DOHH2 (cell line): ENCODE measurements around the gene HSPA9.

Experiments
- H3F3A ChIP-seq: fragments of 200-600 bp; sonication (generic), shearing (Covaris generic); 2 replicates; pipeline ENCODE4 v1.6.0; 2016; ENCODE audit warnings: antibody characterized with exemption, mild to moderate bottlenecking; ENCODE audit not compliant: control insufficient read depth, insufficient read depth
- H3K27ac ChIP-seq: fragments of 200-600 bp; sonication (generic); 2 replicates; pipeline ENCODE4 v1.5.1; 2014; ENCODE audit warnings: low read depth, mild to moderate bottlenecking, low read length, moderate library complexity
- H3K27me3 ChIP-seq: fragments of 200-600 bp; sonication (generic); 2 replicates; pipeline ENCODE4 v1.6.1; 2014; ENCODE audit warnings: mild to moderate bottlenecking, low read length, mixed read lengths; ENCODE audit not compliant: control insufficient read depth
- H3K36me3 ChIP-seq: fragments of 200-600 bp; sonication (generic); 2 replicates; pipeline ENCODE4 v1.6.1; 2014; ENCODE audit warnings: mild to moderate bottlenecking, low read length, moderate library complexity, mixed read lengths; ENCODE audit not compliant: control insufficient read depth
- H3K4me1 ChIP-seq: fragments of 200-600 bp; sonication (generic); 2 replicates; pipeline ENCODE4 v1.6.1; 2014; ENCODE audit warnings: mild to moderate bottlenecking, low read length, mixed read lengths; ENCODE audit not compliant: control insufficient read depth
- H3K4me2 ChIP-seq: fragments of 200-600 bp; sonication (generic); 2 replicates; pipeline ENCODE4 v1.6.0; 2014; ENCODE audit warnings: mild to moderate bottlenecking, low read length, moderate library complexity
- H3K4me3 ChIP-seq: fragments of 200-600 bp; sonication (generic); 2 replicates; pipeline ENCODE4 v1.5.1; 2014; ENCODE audit warnings: mild to moderate bottlenecking, low read length, mixed read lengths
- H3K79me2 ChIP-seq: fragments of 200-600 bp; sonication (generic); 2 replicates; pipeline ENCODE4 v1.6.1; 2014; ENCODE audit warnings: mild to moderate bottlenecking, low read length, mixed read lengths; ENCODE audit not compliant: control insufficient read depth
- H3K9me2 ChIP-seq: fragments of 200-600 bp; sonication (generic); replicated peaks from 2 replicates; pipeline ENCODE4 v1.6.1; 2014; ENCODE audit warnings: mild to moderate bottlenecking, low read length, mixed read lengths; ENCODE audit not compliant: control insufficient read depth
- H3K9me3 ChIP-seq: fragments of 200-600 bp; sonication (generic); 2 replicates; pipeline ENCODE4 v1.6.1; 2014; ENCODE audit warnings: antibody characterized with exemption, low read length, mixed read lengths; ENCODE audit not compliant: control insufficient read depth, insufficient read depth
- H4K20me1 ChIP-seq: fragments of 200-600 bp; sonication (generic); 2 replicates; pipeline ENCODE4 v1.6.0; 2014; ENCODE audit warnings: low read depth, mild to moderate bottlenecking, antibody characterized with exemption, low read length, moderate library complexity; ENCODE audit not compliant: control insufficient read depth, insufficient read depth
- CTCF ChIP-seq: fragments of 200-600 bp; sonication (generic); IDR thresholded peaks from one replicate; pipeline ENCODE4 v1.5.1; 2014; ENCODE audit warnings: antibody characterized with exemption, mild to moderate bottlenecking, low read depth, low read length; ENCODE audit not compliant: poor library complexity, severe bottlenecking
- EZH2phosphoT487 ChIP-seq: fragments of 200-600 bp; sonication (generic); IDR thresholded peaks from 2 replicates; pipeline ENCODE4 v1.6.1; 2017; ENCODE audit warnings: borderline replicate concordance, mild to moderate bottlenecking, antibody characterized with exemption, low read length, moderate library complexity, mixed read lengths

Gene HSPA9

GRCh38 chr5:138552657-138553056 lies 22.5 kb downstream of the HSPA9 start:
- Histone ChIP-seq H4K20me1 (0 out of 2 replicates have a peak, but pooled peaks cover 3% of the 10 kb centered on the region), H3K9me3 (no peaks in the 10 kb centered on the region), H3K4me2 (no peak overlapping the region), H3K79me2 (peaks cover 25% of the 10 kb centered on the region), H3K9me2 (no peaks in the 10 kb centered on the region), H3K4me3 (no peak overlapping the region), H3K27ac (no peak overlapping the region), H3K4me1 (peaks cover 9% of the 10 kb centered on the region), H3F3A (peaks cover 58% of the 10 kb centered on the region), H3K36me3 (peaks cover 43% of the 10 kb centered on the region), H3K27me3 (no peaks in the 10 kb centered on the region)
- TF ChIP-seq CTCF, result no peak
- TF ChIP-seq EZH2phosphoT487, result no peak

GRCh38 chr5:138549414-138549813 lies 25.8 kb downstream of the HSPA9 start:
- Histone ChIP-seq H3K4me2 (no peak overlapping the region), H4K20me1 (peaks cover 3% of the 10 kb centered on the region; the same call in 1 of the 2 replicates), H3K4me1 (peaks cover 21% of the 10 kb centered on the region), H3K27ac (no peak overlapping the region), H3K4me3 (no peak overlapping the region), H3F3A (peaks cover 30% of the 10 kb centered on the region), H3K9me2 (no peaks in the 10 kb centered on the region), H3K9me3 (no peaks in the 10 kb centered on the region), H3K79me2 (peaks cover 57% of the 10 kb centered on the region), H3K27me3 (no peaks in the 10 kb centered on the region), H3K36me3 (peaks cover 26% of the 10 kb centered on the region)
- TF ChIP-seq EZH2phosphoT487 (no peak), CTCF (no peak)

GRCh38 chr5:138545919-138546562 lies 29.2 kb downstream of the HSPA9 start:
- H3K4me3 ChIP-seq, result no peak overlapping the region
- no peak overlapping the region for H3K27ac ChIP-seq
- peaks cover 85% of the 10 kb centered on the region for H3K79me2 ChIP-seq
- peak overlapping the region; percentile 3; the same call in 1 of the 2 replicates for H3K4me2 ChIP-seq
- H3K4me1 ChIP-seq, result peaks cover 31% of the 10 kb centered on the region
- H3K36me3 ChIP-seq, result peaks cover 39% of the 10 kb centered on the region
- H4K20me1 ChIP-seq, result peaks cover 9% of the 10 kb centered on the region
- no peaks in the 10 kb centered on the region for H3K27me3 ChIP-seq
- no peaks in the 10 kb centered on the region for H3K9me3 ChIP-seq
- H3F3A ChIP-seq, result 0 out of 2 replicates have a peak, but pooled peaks cover 3% of the 10 kb centered on the region
- H3K9me2 ChIP-seq, result no peaks in the 10 kb centered on the region
- no peak for TF ChIP-seq CTCF
- TF ChIP-seq EZH2phosphoT487, result no peak
